Stimulated activated CD8-positive, alpha-beta memory T cell treated with anti-CD3 and anti-CD28 coated beads, Interleukin-2, amount 100 ng/mL, for 48 hours (primary cell): ENCODE data around the gene CD247.

Source experiments
- DNase-seq, 2 donors: peaks; one replicate each; pipeline ENCODE4 v3.0.0-alpha.2; 2020; ENCODE audit warnings: low read depth in 2 of 2

The CD247 gene

DNA sequence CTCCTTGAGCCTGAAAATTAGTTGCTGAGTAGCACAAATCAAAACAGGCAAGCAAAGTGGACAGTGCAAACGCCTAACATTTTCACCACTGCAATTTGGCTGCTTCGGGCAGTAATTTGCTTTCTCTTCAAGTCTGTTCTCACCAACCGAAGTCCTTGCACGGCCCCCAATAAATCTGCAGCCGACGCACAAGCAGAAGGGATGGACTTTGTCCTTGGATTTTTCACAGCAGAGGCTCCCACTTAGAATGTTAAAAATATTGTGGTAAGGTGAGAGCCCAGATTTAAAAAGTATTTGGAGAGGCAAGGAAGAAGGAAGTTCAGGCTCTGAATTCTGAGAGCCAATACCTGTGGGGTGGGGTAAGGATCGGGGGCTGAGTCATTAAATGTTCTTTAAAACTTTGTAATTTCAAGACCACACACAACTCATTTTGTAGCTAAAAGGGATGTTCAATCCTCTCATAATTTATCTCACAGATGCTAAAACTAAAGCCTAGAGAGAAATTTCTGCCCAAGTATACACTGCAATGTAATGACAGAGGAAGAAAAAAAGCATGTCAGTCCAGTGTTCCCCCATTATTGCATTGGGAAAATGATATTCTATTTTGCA is 6.2 kb downstream of the CD247 start:
- DNase-seq = no peak

DNA sequence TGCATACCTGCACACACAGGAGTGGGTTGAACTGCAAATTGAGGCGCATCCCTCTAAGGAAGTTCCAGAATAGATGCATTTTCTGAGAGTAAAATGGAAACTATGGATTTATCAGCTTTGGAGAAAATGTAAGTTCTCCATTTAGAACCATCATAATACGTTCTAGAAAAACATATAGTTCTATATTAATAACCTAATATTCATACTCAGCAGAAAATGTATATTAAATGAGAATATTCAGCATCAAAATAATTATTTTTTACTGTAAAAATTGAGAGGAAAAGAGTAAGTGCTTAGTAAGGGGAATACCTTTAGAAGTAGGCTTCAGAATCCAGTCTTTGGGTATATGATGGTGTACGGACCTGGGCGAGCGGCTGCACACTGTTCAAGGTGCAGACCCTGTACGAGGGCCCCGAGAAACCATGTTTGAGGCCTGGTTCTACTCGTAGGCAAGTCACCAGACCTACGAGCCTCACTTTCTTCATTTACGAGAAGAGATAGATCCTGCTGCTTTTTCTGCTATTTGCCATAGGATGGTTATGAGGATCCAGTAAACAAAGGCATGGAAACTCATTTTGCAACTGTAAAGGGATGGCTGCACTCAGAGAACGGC is 6.8 kb downstream of the CD247 start:
- no peak for DNase-seq

DNA sequence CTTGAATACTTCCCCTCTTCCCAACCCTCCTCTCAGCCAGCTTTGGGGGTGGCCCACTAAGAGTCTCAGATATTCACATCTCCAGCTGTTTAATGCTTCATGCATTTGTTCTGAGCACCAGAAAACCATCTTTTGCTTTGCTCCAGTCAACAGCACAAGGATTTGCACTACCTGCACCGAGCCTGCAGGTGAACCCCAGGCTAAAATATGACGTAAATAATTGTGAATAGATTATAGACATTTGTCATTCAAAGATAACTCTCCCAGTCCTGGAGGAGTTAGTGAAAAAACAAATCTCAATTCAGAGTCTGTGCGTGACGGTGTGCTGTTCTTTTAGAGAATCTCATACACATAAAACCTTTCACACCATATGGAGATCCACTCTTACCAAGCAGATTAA is 7.4 kb downstream of the CD247 start:
- no peak for DNase-seq

DNA sequence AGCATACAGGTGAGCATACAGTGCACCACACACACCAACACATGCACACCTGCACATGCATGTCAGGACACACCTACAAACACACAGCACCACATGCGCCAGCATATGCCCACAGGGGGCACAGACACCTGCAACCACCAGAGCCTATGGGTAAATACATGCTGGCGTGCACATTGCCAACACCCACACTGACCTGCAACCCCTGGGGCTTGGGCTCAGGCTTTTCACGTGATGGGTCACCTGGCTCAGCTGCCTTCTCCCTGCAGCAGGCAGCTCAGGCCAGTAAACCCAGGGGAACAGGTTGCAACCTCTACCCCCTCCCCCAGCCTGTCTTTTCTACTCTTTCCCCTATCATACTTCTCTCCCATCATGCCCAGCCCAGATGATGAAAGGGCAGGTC is 8.1 kb downstream of the CD247 start:
- DNase-seq = no peak

DNA sequence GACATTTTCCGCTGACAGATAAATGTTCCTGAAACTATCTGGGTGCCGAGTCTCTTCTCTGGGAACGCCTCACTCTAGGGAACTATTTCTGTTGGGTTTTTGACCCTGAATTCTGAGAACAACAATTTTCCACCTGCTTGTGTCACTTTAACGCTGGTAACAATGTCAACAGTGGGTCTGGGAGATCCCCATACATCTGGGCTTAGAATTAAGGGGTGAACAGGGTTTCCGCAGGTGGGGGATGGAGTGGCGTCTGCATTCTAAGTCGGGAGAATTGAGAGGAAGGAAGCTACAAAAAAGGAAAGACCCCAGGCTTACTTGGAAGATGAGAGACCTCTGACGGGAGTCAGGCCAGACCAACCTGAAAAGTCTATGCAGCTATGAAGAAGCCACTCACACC is 8.7 kb downstream of the CD247 start:
- no peak for DNase-seq

DNA sequence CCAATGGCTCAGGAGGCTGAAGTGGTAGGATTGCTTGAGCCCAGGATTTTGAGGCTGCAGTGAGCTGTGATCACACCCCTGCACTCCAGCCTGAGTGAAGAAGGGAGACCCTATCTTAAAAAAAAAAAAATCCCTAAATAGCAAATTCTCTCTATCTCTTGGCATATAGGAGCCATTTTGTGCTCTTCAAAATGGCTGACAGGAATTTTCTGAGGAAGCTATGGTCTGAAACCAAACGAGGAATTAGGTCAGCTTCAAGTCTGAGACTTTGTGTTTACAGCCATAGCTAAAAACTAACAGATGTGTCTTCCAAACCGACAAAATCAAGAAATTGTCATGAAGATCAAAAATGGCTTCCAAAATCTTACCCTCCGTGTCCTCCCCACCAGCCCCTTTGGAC is 10.6 kb downstream of the CD247 start:
- no peak for DNase-seq

DNA sequence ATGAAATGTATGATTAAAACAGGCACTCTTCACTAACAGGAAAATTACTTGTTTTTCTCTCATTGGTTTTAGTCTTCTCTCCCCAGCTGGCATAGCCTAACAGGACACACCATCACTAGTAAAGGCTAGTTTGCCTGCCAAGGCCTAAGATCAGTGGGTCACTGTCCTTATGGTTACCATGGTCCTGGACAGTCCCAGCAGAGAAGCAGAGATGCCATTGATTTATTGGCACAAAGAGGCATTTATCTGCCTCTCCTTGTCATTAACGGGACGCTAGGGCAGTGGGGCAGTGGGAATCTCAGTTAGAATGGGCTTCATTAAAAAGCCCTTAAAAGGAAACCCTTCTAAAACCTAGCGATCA is 13.9 kb downstream of the CD247 start:
- DNase-seq = no peak

DNA sequence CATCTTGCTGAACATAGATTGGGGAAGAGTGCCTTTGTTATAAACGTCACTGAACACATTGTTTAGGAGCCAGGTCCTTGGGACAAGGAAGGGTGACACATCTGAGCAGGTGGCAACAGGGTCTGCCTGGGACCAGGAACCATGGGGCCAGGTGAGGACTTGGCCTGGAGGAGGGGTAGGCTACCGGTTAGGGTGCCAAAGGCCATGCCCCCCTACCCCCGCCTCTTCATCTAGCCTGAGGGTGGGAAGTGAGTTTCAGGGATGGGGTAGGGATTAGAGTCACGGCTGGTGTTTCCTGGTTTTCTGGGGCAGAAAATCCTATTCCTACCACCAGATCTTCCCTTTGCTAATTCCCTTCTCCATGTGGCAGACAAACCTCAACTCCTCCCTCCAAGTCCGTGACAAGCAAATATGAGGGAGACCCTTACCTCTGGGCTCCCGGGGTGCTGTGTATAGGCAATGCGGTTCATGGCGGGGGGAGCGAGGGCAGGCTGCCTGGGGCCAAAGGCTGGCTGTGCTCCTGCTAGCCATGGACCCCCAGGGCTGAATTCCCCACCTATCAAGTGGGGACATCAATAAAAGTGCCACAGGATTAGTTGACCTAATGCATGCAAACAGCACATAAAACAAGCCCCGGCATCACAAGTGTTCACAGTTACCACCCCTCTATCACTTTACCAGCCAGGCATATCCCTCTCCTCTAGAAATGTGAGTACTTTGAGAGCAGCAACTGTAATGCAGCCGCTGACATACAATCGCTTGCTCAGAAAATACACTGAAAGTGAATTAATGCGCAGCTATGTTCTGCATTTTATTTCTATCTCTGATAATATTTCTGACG is 14.5 kb downstream of the CD247 start:
- DNase-seq = no peak

DNA sequence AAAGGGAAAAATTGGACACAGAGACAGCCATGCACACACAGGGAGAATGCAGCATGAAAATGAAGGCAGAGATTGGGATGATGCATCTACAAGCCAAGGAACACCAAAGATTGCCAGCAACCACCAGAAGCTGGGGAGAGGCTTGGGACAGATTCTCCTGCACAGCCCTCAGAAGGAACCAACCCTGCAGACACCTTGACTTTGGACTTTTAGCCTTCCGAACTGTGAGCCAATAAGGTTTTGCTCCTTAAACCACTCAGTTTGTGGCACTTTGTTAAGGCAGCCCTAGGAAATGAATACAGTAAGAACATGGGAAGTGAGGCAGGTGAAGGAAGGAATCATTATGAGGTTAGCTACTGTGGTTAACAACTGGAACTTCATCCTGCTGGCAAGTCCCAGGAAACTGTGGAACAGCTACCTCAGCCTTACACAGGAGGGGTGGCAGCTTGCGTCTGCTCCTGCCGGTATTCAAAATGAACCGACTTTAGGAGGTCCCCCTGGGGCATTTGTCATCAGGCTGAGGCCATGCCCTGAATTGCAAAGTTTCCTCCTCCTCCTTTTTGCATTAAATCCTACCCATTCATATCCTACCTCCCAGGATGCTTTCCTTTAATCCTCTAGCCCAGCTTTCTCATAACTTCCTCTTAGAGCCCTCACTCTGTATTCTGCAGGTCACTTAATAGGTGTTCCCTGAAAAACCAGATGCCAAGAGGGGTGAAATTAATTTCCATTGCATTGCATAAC is 15.4 kb downstream of the CD247 start:
- no peak for DNase-seq

DNA sequence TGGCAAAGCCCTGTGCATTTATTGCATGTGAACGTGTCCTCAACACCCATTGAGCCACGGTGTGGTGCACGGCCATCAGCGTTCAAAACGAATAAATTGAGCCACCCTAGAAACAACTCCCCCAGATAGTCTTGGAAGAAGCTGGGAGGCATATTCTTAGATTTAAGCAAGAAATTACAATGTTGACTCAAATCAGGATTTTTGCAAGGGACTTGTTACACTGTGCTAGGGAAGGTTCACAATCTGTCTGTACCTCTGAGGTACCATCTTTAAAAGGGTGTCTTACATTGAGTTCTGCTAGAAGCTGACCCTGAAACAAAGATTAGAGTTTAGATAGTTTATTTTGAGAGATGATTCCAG is 16.2 kb downstream of the CD247 start:
- DNase-seq = no peak

DNA sequence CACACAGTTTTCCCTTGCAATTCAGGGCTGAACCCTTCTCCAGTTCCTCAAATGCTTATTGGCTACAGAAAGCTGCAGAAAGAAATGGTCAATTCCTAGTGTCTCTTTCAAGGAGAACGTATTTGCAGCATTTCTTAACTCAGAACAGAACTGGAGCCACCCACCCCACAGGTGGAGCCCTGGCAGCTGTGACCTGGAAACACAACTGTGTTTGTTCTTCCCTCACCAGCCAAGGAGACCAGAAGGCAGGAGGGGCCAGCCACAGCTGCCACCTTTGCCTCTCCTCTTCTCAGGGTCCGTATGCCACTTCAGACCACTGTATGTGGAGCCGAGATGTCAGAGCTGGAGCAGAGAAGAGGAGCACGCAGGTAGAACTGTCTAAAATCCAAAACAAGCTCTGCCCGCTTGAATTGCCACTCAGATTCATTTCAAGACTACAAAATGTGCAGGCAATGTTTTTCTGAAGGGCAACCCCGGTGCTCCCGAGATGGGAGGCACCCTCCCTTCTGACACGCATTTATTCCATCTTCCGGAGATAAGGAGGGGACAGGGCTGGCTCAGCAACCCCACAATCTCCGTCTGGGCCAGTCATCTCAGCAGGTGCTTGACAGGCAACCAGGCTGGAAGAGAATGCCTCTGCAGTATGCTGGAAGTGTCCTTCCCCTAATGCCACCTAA is 16.7 kb downstream of the CD247 start:
- no peak for DNase-seq

DNA sequence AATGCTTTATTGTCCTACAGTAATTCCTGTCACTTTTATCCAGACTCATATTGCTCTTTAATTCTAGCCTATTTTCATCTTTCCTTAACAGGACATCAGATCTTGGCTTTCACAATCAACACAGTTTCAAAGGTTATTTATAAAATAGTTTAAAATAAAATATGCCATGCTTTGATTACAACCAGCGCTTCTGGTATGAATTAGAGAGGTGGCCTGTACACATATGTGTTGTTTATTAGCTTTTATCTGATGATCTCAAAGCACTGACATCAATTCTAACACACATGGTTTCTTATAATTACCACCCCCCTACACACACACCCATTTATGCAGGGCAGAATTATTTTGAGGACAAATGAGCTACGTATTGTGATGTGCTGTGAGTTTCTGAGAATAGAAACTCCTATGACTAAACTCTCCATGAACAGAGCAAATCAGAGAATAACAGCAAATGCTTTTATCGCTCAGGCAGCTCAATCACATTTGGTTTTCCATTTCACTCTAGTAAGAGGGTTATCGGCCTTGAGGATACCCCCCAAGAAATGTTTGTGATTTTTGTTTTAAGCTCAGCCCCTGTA is 18.0 kb downstream of the CD247 start:
- DNase-seq = no peak

DNA sequence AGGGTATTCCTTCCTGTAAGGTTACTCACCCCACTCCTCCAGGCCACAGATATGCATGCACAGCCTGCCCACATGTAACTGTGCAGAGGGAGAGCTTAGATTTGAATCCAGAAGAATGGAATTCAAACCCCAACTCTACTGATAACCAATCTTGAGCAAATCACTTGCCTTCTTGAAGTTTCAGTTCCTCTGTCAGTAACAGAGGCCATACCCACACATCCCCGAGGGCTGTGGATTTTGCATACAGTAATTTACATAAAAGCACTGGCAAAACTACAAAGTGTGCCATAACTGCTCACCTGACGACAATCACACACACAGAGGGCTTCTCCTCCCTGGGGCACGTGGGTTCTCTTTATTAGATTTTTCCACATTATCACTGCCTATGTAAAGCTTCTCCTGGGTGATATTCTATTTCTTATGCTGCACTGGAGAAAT is 18.6 kb downstream of the CD247 start:
- no peak for DNase-seq

DNA sequence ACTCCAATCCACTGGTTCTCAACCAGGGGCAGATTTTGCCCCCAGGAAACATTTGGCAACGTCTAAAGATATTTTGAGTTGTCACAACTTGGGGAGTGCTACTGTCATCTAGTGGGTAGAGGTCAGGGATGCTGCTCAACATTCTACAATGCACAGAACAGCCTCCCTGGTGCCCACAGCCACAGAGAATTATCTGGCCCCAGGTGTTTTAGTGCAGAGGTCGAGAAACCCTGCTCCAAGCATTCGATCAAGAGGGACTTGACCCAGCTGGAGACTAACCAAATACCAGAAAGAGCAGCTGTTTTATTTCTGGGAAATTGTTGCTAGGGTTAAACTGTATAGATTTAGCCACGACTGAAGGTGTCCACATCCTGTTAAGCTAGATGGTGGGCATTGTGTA is 19.2 kb downstream of the CD247 start:
- DNase-seq = no peak

DNA sequence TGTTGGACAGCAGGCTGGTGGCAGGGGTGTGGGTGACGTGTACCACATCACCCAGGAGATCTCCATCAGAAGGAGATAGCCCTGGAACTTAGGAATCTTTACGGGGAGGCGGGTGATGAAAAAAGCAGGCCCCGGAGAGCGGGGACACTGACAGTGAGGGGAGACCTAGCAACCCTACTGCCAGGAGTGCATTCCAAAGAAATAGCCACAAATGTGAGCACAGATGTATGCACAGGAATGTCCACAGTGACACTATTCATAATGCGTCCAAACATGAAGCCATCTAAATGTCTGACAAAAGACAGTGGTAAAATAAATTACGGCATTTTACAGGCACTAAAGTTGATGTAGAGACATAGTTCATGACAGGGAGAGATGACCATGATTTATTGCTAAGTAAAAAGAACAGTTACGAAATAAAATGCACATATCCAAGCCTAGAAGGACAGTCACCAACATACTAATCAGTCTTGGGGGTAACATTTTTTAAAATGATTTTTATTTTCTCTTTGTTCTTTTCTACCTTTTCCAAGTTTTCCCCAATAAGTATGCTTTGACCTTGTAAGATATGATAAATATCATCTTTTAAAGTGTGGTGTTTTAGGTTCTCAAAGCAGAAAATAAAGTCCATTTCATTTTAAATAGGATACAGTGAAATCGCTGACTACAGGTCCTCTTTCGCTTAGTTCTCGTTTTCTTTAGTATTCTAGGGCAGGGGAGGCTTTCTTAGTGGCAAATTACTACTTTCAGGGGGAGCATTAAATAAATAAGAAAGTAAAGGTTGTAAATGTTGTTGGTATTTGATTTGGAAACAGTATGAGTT is 21.3 kb downstream of the CD247 start:
- no peak for DNase-seq

DNA sequence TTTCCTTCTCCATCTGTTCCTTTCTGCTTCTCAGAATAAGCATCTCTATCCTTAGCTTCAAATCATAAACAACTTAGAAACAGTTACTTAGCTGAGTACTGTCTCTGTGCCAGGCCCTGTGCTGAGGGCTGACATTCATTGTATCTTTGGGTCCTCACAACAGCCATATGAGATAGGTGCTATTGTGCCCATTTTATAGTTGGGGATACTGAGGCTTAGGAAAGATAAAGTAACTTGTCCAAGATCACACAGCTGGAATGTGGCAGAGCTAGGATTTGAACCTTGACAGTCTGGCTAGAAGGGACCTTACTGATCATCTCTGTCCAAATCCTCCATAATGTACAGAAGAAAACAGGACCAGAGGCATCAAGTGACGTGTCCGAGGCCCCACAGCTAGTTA is 25.0 kb downstream of the CD247 start:
- DNase-seq = no peak

DNA sequence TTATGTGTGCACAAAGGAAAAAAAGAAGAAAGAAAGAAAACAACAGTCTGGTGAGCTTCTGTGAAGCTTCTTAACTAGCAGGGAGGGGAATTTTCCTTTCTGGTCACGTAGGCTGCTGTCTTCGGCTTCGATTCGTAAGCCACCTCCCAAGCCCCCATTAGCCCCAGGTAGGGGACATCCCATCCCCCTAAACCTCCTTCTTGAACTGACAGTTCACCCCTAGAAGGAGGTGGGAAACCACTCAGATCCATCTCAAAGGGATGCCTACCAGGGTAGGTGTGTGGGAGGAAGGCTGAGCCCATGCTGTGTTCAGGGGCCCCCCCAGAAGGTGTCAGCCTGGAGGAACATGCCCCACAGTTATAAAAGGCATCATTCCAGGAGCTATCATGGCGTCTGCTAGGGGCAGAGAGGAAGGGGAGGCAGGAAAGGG is 25.8 kb downstream of the CD247 start:
- no peak for DNase-seq

DNA sequence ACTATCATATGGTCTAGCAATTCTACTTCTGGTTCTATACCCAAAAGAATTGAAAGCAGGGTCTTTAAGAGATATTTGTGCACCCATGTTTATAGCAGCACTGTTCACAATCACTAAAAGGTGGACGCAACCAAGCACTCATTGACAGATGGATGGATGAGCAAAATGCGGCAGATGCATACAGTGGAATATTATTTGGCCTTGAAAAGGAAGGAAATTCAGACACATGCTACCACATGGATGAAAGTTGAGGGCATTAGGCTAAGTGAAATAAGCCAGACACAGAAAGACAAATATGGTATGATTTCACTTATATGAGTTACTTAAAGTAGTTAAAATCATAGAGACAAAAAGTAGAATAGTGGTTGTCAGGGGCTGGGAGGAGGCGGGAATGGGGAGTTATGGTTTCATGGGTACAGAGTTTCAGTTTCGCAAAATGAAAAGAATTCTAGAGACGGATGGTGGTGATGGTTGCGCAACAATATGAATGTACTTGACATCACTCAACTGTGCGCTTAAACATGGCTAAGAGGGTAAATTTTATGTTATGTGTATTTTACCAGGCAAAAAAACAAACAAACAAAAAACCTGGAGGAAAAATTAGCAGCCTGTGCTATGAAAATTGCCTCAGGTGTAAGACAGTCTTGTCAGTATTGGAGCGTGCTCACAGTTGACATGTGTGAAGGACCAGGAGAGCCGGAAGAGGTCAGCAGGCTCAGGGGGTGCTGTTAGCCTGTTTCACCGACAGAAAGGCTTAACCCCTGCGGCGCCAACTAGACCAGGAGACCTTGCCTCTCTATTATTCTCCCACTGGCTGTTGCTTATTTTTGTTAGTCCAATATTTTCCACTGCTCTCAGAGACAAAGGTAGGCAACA is 26.5 kb downstream of the CD247 start:
- DNase-seq = no peak

DNA sequence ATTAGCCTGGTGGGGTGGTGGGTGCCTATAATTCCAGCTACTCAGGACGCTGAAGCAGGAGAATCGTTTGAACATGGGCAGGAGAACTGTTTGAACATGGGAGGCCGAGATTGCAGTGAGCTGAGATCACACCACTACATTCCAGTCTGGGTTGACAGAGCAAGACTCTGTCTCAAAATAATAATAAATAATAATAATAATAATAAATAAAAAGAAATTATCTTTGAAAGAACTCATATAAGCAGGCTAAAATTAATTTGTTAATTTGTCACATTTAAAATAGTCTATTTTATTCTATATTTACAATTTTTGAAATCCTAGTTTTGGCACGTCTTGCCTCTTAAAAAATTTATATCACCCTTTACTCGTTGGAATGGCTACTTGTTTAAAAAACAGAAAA is 27.6 kb downstream of the CD247 start:
- no peak for DNase-seq
